Lung (tissue), 12 donors: ENCODE results near the gene SYNGR1. TPM values are rescaled to one million over a fixed set of nuclear protein-coding genes. Genes with fewer than 3 reads are reported as not detected.

ENCODE experiments used
- ATAC-seq: fragments of 200-7000 bp; cut with Tn5 transposase; one replicate; pipeline ENCODE4 v1.9.1; 2020; ENCODE audit warnings: moderate number of reproducible peaks; ENCODE audit not compliant: insufficient read depth, low FRiP score
- DNase-seq, 3 donors: peaks; one replicate each; pipeline ENCODE4 v3.0.0-alpha.2; 2013 to 2017
- H3K27ac ChIP-seq, 2 donors: one replicate each; pipeline ENCODE4 v1.5.1; 2013; ENCODE audit warnings: mild to moderate bottlenecking in 2 of 2, moderate library complexity in 2 of 2, control low read depth in 1 of 2, inconsistent platforms in 1 of 2, low read depth in 1 of 2, low read length in 1 of 2
- H3K27me3 ChIP-seq, 3 donors: one replicate each; pipeline ENCODE4 v1.5.1; 2013; ENCODE audit warnings: low read length in 2 of 3; ENCODE audit not compliant: control insufficient read depth in 3 of 3, insufficient read depth in 3 of 3
- H3K36me3 ChIP-seq, 4 donors: one replicate each; pipeline ENCODE4 v1.5.1; 2013; ENCODE audit warnings: low read length in 4 of 4, mild to moderate bottlenecking in 1 of 4, moderate library complexity in 1 of 4; ENCODE audit not compliant: control insufficient read depth in 4 of 4, insufficient read depth in 4 of 4
- H3K4me1 ChIP-seq, 5 donors: one replicate each; pipeline ENCODE4 v1.5.1; 2013; ENCODE audit warnings: low read length in 5 of 5, mild to moderate bottlenecking in 2 of 5, moderate library complexity in 1 of 5; ENCODE audit not compliant: control insufficient read depth in 5 of 5, insufficient read depth in 5 of 5
- H3K4me3 ChIP-seq: one replicate; pipeline ENCODE4 v1.5.1; 2013; ENCODE audit warnings: mild to moderate bottlenecking, control low read depth, moderate library complexity
- H3K9ac ChIP-seq, 2 donors: one replicate each; pipeline ENCODE4 v1.5.1; 2013; ENCODE audit warnings: low read length in 2 of 2, control low read depth in 1 of 2; ENCODE audit not compliant: insufficient read depth in 1 of 2
- H3K9me3 ChIP-seq, 4 donors: one replicate each; pipeline ENCODE4 v1.5.1; 2013; ENCODE audit warnings: low read length in 3 of 4, mild to moderate bottlenecking in 1 of 4, moderate library complexity in 1 of 4; ENCODE audit not compliant: control insufficient read depth in 4 of 4, insufficient read depth in 3 of 4
- WGBS, 2 donors: extraction: QIAGEN DNeasy Blood & Tissue Kit; methylation state at CpG; one replicate each; pipeline ENCODE4 v1.1.7; 2013; 5-methylcytosine and 5-hydroxymethylcytosine counted together
- polyA plus RNA-seq, 2 donors: library from polyadenylated mRNA; stranded (reverse); fragments of 200-250 nt; gene quantifications; one replicate each; pipeline ENCODE4 v1.2.1, GENCODE V29; 2013
- total RNA-seq, 2 donors: library from RNA; depleted of rRNA in 1 of 2; stranded (reverse); fragments of >200 nt in 1 of 2; gene quantifications; one replicate each; pipeline ENCODE4 v1.2.1, GENCODE V29; 2014 to 2021
- TF ChIP-seq, protein P1 (sequence below): IDR thresholded peaks from 2 replicates; pipeline ENCODE4 v1.5.1; 2012; ENCODE audit warnings: mild to moderate bottlenecking; ENCODE audit errors: control extremely low read depth, extremely low read depth
- donor health status: control.
- donor health status: control.
- donor health status: Bipolar disorder and iron deficiency.
- donor health status: healthy.
- donor health status: DM: yes; HTN: yes; CAD: no.

SYNGR1 gene
- total and polyA plus RNA-seq, 4 donors: 3.5 to 13.3 (median 5.5) TPM

DNA sequence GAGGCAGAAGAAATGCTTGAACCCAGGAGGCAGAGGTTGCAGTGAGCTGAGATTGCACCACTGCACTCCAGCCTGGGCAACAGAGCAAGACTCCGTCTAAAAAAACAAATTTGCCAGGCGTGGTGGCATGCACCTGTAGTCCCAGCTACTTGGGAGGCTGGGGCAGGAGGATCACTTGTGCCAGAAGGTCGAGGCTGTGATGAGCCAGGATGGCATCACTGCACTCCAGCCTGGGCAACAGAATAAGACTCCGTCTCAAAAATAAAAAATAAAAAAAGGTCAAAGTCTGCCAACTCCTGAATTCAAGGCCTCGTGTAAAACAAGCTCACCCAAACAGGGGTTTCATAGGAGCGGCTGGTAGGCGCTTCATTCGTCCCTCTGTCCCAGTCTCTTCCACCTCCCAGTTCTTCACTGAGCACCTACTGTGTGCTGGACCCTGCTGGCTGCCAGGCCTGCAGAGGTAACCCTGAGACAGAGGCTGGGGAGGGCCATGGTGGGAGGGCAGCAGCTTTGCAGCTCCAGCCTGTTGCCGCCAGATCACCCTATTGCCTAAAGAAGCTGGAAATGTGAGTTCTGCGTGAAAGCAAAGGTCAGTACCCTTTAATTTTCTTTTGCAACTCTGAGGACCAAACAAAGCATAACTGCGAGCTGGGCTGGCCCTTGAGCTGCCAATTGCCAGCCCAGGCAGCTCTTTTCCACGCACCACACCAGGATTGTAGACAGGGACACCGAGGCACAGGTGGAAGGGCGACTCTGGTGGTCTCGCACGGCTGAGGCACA, 45.7 kb upstream of the SYNGR1 start:
- ATAC-seq: no peak
- Histone ChIP-seq H3K27me3 (no peaks in the 10 kb centered on the region), H3K9me3 (no peaks in the 10 kb centered on the region), H3K4me1 (peaks cover 0 to 16% (median 0%) of the 10 kb centered on the region in 5 donors), H3K27ac (no peak overlapping the region), H3K9ac (no peak overlapping the region), H3K4me3 (no peak overlapping the region), H3K36me3 (no peaks in the 10 kb centered on the region)
- WGBS, 2 donors: 92 to 96% methylated on average over 16 of the region's 16 CpGs
- DNase-seq: no peak
- TF ChIP-seq, protein P1, sequence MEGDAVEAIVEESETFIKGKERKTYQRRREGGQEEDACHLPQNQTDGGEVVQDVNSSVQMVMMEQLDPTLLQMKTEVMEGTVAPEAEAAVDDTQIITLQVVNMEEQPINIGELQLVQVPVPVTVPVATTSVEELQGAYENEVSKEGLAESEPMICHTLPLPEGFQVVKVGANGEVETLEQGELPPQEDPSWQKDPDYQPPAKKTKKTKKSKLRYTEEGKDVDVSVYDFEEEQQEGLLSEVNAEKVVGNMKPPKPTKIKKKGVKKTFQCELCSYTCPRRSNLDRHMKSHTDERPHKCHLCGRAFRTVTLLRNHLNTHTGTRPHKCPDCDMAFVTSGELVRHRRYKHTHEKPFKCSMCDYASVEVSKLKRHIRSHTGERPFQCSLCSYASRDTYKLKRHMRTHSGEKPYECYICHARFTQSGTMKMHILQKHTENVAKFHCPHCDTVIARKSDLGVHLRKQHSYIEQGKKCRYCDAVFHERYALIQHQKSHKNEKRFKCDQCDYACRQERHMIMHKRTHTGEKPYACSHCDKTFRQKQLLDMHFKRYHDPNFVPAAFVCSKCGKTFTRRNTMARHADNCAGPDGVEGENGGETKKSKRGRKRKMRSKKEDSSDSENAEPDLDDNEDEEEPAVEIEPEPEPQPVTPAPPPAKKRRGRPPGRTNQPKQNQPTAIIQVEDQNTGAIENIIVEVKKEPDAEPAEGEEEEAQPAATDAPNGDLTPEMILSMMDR: no peak

DNA sequence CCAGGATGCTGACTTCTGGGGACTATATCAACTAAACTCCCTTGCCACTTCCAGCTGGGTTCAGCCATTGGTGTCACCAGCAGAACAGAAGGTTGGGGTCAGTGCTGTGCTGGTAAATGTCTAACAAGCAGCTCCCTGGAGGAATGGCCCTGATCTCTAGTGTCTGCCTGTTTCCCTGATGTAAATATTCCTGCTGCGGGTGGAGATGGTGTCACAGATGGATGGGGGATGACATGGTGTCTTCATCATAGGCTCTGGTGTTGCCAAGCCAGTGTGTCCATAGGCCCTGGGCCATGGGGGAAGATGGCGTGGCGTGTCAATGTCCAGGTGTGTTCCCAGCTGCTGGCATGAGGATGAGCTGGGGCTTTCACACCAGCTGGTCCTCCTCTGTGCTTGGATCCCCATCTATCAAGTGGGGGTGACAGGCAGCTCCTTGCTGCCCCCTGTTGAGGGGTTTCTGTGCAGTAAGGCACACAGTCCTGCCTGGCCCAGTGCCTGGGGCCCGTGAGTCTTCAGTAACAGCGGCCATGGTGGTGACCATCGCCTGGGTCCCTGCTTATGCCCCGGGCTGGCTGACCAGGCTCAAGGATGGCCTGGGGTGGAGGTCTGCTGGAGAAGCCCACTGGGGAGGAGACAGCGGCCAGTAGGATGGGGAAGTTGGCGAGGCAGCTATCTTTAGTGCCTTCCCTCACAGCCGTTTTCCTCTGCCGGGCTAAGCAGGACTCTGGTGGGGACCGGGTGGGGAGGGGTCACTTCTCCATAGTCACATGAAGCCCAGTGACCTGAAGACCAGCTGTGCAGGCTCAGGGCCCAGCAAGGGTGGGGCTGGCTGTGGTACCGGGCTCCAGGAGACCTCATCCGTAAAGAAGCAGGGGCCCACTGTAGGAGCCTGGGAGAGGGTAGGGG, 43.1 kb upstream of the SYNGR1 start:
- ATAC-seq: no peak
- WGBS, 2 donors: 47 to 66% methylated on average over 14 of the region's 14 CpGs
- H3K4me3 ChIP-seq: no peak overlapping the region

DNA sequence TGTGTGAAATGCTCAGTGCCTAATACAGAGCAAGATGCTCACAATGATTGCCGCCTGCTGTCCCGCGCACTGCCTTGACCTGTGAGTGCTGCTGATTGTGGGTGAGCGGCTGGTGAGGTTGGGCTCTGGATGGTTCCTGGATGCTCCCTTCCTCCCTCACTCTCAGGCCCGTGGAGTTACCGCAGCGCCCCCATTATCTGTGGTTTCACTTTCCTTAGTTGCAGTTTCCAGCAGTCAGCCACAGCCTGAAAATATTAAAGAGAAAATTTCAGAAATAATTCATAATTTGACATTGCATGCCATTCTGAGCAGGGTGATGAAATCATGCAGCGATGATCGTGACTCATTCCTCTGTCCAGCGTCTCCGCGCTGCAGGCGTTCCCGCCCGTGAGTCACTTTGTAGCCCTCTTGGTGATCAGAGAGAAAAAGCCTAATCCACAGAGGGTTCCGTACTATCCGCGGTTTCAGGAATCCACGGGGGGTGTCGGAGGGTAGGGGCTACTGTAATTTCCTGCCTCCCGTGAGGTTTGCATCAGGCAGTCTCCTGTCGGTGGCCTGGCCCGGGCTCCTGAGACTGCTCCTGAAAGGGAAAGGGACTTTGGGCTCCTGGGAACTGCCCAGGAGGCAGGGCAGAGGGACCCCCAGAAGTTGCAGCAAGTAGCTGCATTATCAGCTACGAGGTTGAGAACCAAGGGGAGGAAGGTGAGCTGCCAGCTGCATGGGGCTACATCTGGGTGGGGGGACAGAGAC, 41.0 kb upstream of the SYNGR1 start:
- Histone ChIP-seq H3K9me3 (no peaks in the 10 kb centered on the region), H3K9ac (no peak overlapping the region), H3K36me3 (peaks cover 9 to 24% (median 19%) of the 10 kb centered on the region in 4 donors), H3K27ac (peak overlapping the region in 1 of 2 donors; percentile 71), H3K4me3 (no peak overlapping the region), H3K4me1 (peaks cover 0 to 12% (median 0%) of the 10 kb centered on the region in 5 donors), H3K27me3 (no peaks in the 10 kb centered on the region)
- ATAC-seq: peak; percentile 53
- WGBS, 2 donors: 31 to 32% methylated on average over 24 of the region's 24 CpGs
- TF ChIP-seq, protein P1: no peak
- DNase-seq: no peak

More for the DNA sequence above, 43.1 kb upstream of the SYNGR1 start:
- no peak for DNase-seq
- H3K36me3 ChIP-seq: peaks cover 0 to 4% (median 3%) of the 10 kb centered on the region in 4 donors
- TF ChIP-seq, protein P1: peak; percentile 3
- no peaks in the 10 kb centered on the region for H3K9me3 ChIP-seq
- peaks cover 0 to 12% (median 0%) of the 10 kb centered on the region in 5 donors for H3K4me1 ChIP-seq
- no peak overlapping the region for H3K9ac ChIP-seq
- H3K27me3 ChIP-seq: no peaks in the 10 kb centered on the region
- H3K27ac ChIP-seq: no peak overlapping the region
